H1 (cell line): ENCODE measurements around the gene CBLB. TPM values are rescaled to one million over a fixed set of nuclear protein-coding genes. Genes with fewer than 3 reads are reported as not detected.

Experiments used
- CTCF ChIA-PET: fragments of 300-600 bp; sonication (Branson Sonifier 250); formaldehyde crosslinking; loops from one replicate; lab custom pipeline; 2021; ENCODE audit not compliant: partially characterized antibody; lab: Charles Lee
- POLR2A ChIA-PET: fragments of 300-600 bp; sonication (Branson Sonifier 250); formaldehyde crosslinking; loops from one replicate; lab custom pipeline; 2021; ENCODE audit warnings: inconsistent platforms; ENCODE audit not compliant: partially characterized antibody; lab: Charles Lee
- DNase-seq, 2 experiments: peaks; one replicate each; pipeline versions ENCODE4 v3.0.0 to v3.0.0-alpha.2; 2010 to 2022; ENCODE audit warnings: low spot score in 2 of 2, low read depth in 1 of 2, mixed read lengths in 1 of 2
- FAIRE-seq: peaks from 2 replicates; lab custom pipeline; 2011; peaks lifted over from hg19 to GRCh38; lab: Jason Lieb, UNC
- H2AFZ ChIP-seq: 2 replicates; pipeline ENCODE4 v1.8.1; 2012; ENCODE audit warnings: low read length, inconsistent platforms
- H2AK5ac ChIP-seq: 2 replicates; pipeline ENCODE4 v1.6.1; 2013; ENCODE audit warnings: low read depth, low read length
- H2BK120ac ChIP-seq: replicated peaks from 2 replicates; pipeline ENCODE3; 2013; ENCODE audit warnings: low read depth, low read length, inconsistent platforms
- H2BK12ac ChIP-seq: 2 replicates; pipeline ENCODE4 v1.6.1; 2013; ENCODE audit warnings: low read depth, low read length
- H2BK15ac ChIP-seq: 2 replicates; pipeline ENCODE4 v1.6.1; 2013; ENCODE audit warnings: low read length
- H2BK20ac ChIP-seq: 2 replicates; pipeline ENCODE4 v1.6.1; 2013; ENCODE audit warnings: low read length
- H2BK5ac ChIP-seq: 2 replicates; pipeline ENCODE4 v1.6.1; 2013; ENCODE audit warnings: low read depth, low read length
- H3K14ac ChIP-seq: 2 replicates; pipeline ENCODE4 v1.6.1; 2013; ENCODE audit warnings: inconsistent platforms; ENCODE audit not compliant: insufficient read length
- H3K18ac ChIP-seq: 2 replicates; pipeline ENCODE4 v1.6.1; 2013; ENCODE audit warnings: low read length; ENCODE audit errors: extremely low read depth
- H3K23ac ChIP-seq: 2 replicates; pipeline ENCODE4 v1.6.1; 2013; ENCODE audit warnings: inconsistent platforms; ENCODE audit not compliant: insufficient read length
- H3K23me2 ChIP-seq: 2 replicates; pipeline ENCODE4 v1.6.1; 2013; ENCODE audit warnings: low read depth, low read length
- H3K27ac ChIP-seq: 2 replicates; pipeline ENCODE4 v1.6.1; 2011; ENCODE audit warnings: low read depth, low read length, inconsistent platforms
- H3K27me3 ChIP-seq, 4 experiments: replicated peaks in 1 of 4; 1 replicate in 1 of 4; 2 replicates in 3 of 4; pipeline versions ENCODE4 v1.6.1 to v1.8.1; 2011 to 2013; ENCODE audit warnings: low read length in 3 of 4, mild to moderate bottlenecking in 3 of 4, inconsistent platforms in 2 of 4, mixed read lengths in 2 of 4, moderate library complexity in 1 of 4; ENCODE audit not compliant: control insufficient read depth in 3 of 4, insufficient read depth in 3 of 4; ENCODE audit errors: extremely low read depth in 1 of 4
- H3K36me3 ChIP-seq, 4 experiments: 2 replicates each; pipeline versions ENCODE4 v1.6.1 to v1.8.1; 2011 to 2013; ENCODE audit warnings: mild to moderate bottlenecking in 4 of 4, low read length in 3 of 4, moderate library complexity in 2 of 4, control low read depth in 1 of 4, inconsistent platforms in 1 of 4; ENCODE audit not compliant: insufficient read depth in 4 of 4, control insufficient read depth in 2 of 4
- H3K4ac ChIP-seq: replicated peaks from 2 replicates; pipeline ENCODE3; 2013; ENCODE audit warnings: low read length, low read depth, mixed read lengths, inconsistent platforms; ENCODE audit not compliant: insufficient read length
- H3K4me1 ChIP-seq, 4 experiments: replicated peaks in 1 of 4; 1 replicate in 1 of 4; 2 replicates in 3 of 4; pipeline versions ENCODE4 v1.6.1 to v1.8.1; 2011 to 2013; ENCODE audit warnings: low read length in 3 of 4, inconsistent platforms in 2 of 4, mixed read lengths in 1 of 4; ENCODE audit not compliant: insufficient read depth in 4 of 4, control insufficient read depth in 3 of 4
- H3K4me2 ChIP-seq, 2 experiments: 2 replicates each; pipeline versions ENCODE4 v1.6.1 to v1.8.1; 2011 to 2013; ENCODE audit warnings: low read depth in 2 of 2, low read length in 2 of 2, control low read depth in 1 of 2, inconsistent platforms in 1 of 2, mild to moderate bottlenecking in 1 of 2; ENCODE audit not compliant: insufficient read depth in 1 of 2
- H3K4me3 ChIP-seq, 4 experiments: fragments of 200-600, 300-600 bp in 1 of 4; sonication (generic), shearing (Covaris generic), sonication (Bioruptor Twin) in 1 of 4; 2 replicates each; pipeline versions ENCODE4 v1.5.1 to v1.8.1; 2011 to 2016; ENCODE audit warnings: low read length in 4 of 4, low read depth in 3 of 4, control low read depth in 2 of 4, inconsistent platforms in 2 of 4, mild to moderate bottlenecking in 2 of 4, mixed read lengths in 1 of 4, moderate library complexity in 1 of 4; ENCODE audit not compliant: insufficient read depth in 2 of 4; ENCODE audit errors: extremely low read depth in 1 of 4
- H3K56ac ChIP-seq: replicated peaks from 2 replicates; pipeline ENCODE3; 2013; ENCODE audit warnings: low read depth, mild to moderate bottlenecking, mixed read lengths, low read length, inconsistent platforms; ENCODE audit not compliant: insufficient read length
- H3K79me1 ChIP-seq: 2 replicates; pipeline ENCODE4 v1.6.1; 2013; ENCODE audit warnings: low read depth, low read length, control low read depth
- H3K79me2 ChIP-seq, 2 experiments: 2 replicates each; pipeline versions ENCODE4 v1.6.1 to v1.8.1; 2012 to 2013; ENCODE audit warnings: low read length in 2 of 2, mild to moderate bottlenecking in 2 of 2, inconsistent platforms in 1 of 2; ENCODE audit not compliant: insufficient read depth in 2 of 2, control insufficient read depth in 1 of 2
- H3K9ac ChIP-seq, 4 experiments: replicated peaks in 1 of 4; 1 replicate in 1 of 4; 2 replicates in 3 of 4; pipeline versions ENCODE4 v1.6.1 to v1.8.1; 2011 to 2013; ENCODE audit warnings: low read depth in 3 of 4, low read length in 3 of 4, control low read depth in 2 of 4, mild to moderate bottlenecking in 2 of 4, moderate library complexity in 2 of 4, inconsistent platforms in 1 of 4; ENCODE audit errors: extremely low read depth in 1 of 4
- H3K9me3 ChIP-seq, 2 experiments: 2 replicates each; pipeline versions ENCODE4 v1.6.1 to v1.8.1; 2012 to 2013; ENCODE audit warnings: mild to moderate bottlenecking in 2 of 2, moderate library complexity in 2 of 2, control low read depth in 1 of 2, inconsistent platforms in 1 of 2, low read depth in 1 of 2, low read length in 1 of 2, mixed read lengths in 1 of 2; ENCODE audit not compliant: insufficient read depth in 2 of 2
- H4K20me1 ChIP-seq, 2 experiments: replicated peaks in 1 of 2; 2 replicates each; pipeline versions ENCODE3 to v1.8.1; 2011 to 2013; ENCODE audit warnings: inconsistent platforms in 2 of 2, low read length in 2 of 2, mild to moderate bottlenecking in 1 of 2; ENCODE audit not compliant: insufficient read depth in 2 of 2, control insufficient read depth in 1 of 2
- H4K5ac ChIP-seq: 2 replicates; pipeline ENCODE4 v1.6.1; 2013; ENCODE audit warnings: low read length, low read depth, mixed read lengths, inconsistent platforms; ENCODE audit not compliant: insufficient read length
- H4K8ac ChIP-seq: 2 replicates; pipeline ENCODE4 v1.8.0; 2013; ENCODE audit warnings: mild to moderate bottlenecking, moderate library complexity, low read length, inconsistent platforms; ENCODE audit not compliant: insufficient read depth; ENCODE audit errors: extremely low read depth
- H4K91ac ChIP-seq: replicated peaks from 2 replicates; pipeline ENCODE3; 2013; ENCODE audit warnings: low read length, mixed read lengths, inconsistent platforms; ENCODE audit not compliant: insufficient read length
- BACH1 ChIP-seq: IDR thresholded peaks from 2 replicates; pipeline ENCODE4 v1.6.1; 2012; ENCODE audit warnings: low read length, improper control_type of control experiment
- EZH2 ChIP-seq: fragments of 200-600 bp; sonication (generic); IDR thresholded peaks from 2 replicates; pipeline ENCODE4 v1.7.1; 2012; ENCODE audit warnings: low read depth, mild to moderate bottlenecking, moderate library complexity, low read length, inconsistent platforms; ENCODE audit not compliant: severe bottlenecking
- GTF2F1 ChIP-seq: IDR thresholded peaks from 2 replicates; pipeline ENCODE4 v1.6.1; 2012; ENCODE audit warnings: low read depth, low read length, improper control_type of control experiment, borderline replicate concordance
- HDAC6 ChIP-seq: IDR thresholded peaks from one replicate; pipeline ENCODE4 v1.7.1; 2012; ENCODE audit warnings: low read depth, mild to moderate bottlenecking, inconsistent platforms, low read length, moderate library complexity
- JUN ChIP-seq: IDR thresholded peaks from 2 replicates; pipeline ENCODE4 v1.6.1; 2011; ENCODE audit warnings: low read depth, mild to moderate bottlenecking, improper control_type of control experiment, low read length
- KDM1A ChIP-seq: fragments of 200-600, 300-600 bp; sonication (generic); IDR thresholded peaks from 2 replicates; pipeline ENCODE4 v1.7.1; 2016; ENCODE audit warnings: mild to moderate bottlenecking, low read length, borderline replicate concordance
- RAD21 ChIP-seq, 2 experiments: IDR thresholded peaks in 1 of 2; conservative IDR thresholded peaks in 1 of 2; 2 replicates each; pipeline ENCODE4 v1.6.1; 2011; ENCODE audit warnings: low read depth in 2 of 2, low read length in 2 of 2, improper control_type of control experiment in 1 of 2, inconsistent platforms in 1 of 2, mild to moderate bottlenecking in 1 of 2, moderate library complexity in 1 of 2
- SUZ12 ChIP-seq: fragments of 200-600 bp; sonication (generic); IDR thresholded peaks from 2 replicates; pipeline ENCODE4 v1.6.1; 2012; ENCODE audit warnings: mild to moderate bottlenecking, inconsistent platforms, low read length, moderate library complexity, mixed read lengths
- TAF1 ChIP-seq: IDR thresholded peaks from 2 replicates; pipeline ENCODE4 v1.6.1; 2011; ENCODE audit warnings: mild to moderate bottlenecking, low read depth, low read length
- TCF12 ChIP-seq: IDR thresholded peaks from 2 replicates; pipeline ENCODE4 v1.6.1; 2011; ENCODE audit warnings: low read depth, mild to moderate bottlenecking, low read length
- USF2 ChIP-seq: IDR thresholded peaks from 2 replicates; pipeline ENCODE4 v1.6.1; 2011; ENCODE audit warnings: low read length, improper control_type of control experiment
- WGBS, 2 experiments: shearing (Covaris generic) in 1 of 2; methylation state at CpG; one replicate each; pipeline versions ENCODE4 v1.1.6 to v1.1.7; 2013 to 2015; ENCODE audit warnings: low lambda C conversion rate in 2 of 2, mixed read lengths in 2 of 2, inconsistent platforms in 1 of 2, low coverage in 1 of 2, missing lambda C conversion rate in 1 of 2; ENCODE audit not compliant: insufficient replicate concordance in 2 of 2, insufficient coverage in 1 of 2, insufficient read length in 1 of 2; ENCODE audit errors: extremely low coverage in 1 of 2, missing lambda C conversion rate in 1 of 2; 5-methylcytosine and 5-hydroxymethylcytosine counted together
- polyA plus RNA-seq, 7 experiments: library from polyadenylated mRNA; depleted of rRNA in 3 of 7; stranded (reverse) in 5 of 7; unstranded in 2 of 7; fragments of >200 nt in 5 of 7; fragments of 200-250 nt in 2 of 7; gene quantifications; 1 replicate in 5 of 7; 2 replicates in 1 of 7; 4 replicates in 1 of 7; pipeline versions ENCODE4 v1.2.1 to v1.2.3, GENCODE V29; 2011 to 2013; ENCODE audit warnings: missing spikeins in 2 of 7, mixed read lengths in 2 of 7
- total RNA-seq: library from RNA; stranded (reverse); fragmentation: NEBNext Ultra II Directional; extraction: Animal tissue kit (Norgen Biotek cat#: 25700); gene quantifications from 2 replicates; pipeline ENCODE4 v1.2.1, GENCODE V29; 2021
- TF ChIP-seq, protein P1 (sequence below): IDR thresholded peaks from 2 replicates; pipeline ENCODE4 v1.6.1; 2011; ENCODE audit warnings: low read depth, mild to moderate bottlenecking, low read length; ENCODE audit not compliant: insufficient read depth

CBLB gene
- total and polyA plus RNA-seq, 2 of the 8 experiments (the other 6 are each of a cell fraction or from before 2014, with no cell fraction given) = 14.5 to 26.0 TPM

DNA sequence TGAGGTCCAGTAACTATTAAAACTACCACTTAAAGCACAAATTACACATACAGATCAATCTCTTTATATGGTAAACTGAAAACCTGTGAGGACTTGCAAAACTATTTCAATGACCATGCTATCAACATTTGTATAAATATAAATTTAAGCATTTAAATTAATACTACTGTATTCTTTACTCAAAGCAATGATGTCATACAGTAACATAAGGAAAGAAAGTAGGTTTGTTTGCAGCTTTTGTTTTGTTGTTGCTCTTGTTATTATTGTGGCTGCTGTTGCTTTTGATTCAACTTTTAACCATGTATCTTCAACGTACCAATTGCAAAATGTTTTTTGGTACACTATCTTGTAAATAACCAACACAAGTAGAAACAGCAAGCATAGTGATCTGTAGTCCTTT, 22.0 kb downstream of the CBLB start:
- H3K23ac ChIP-seq = no peak overlapping the region
- H2AFZ ChIP-seq = no peak overlapping the region
- H3K14ac ChIP-seq = no peak overlapping the region
- no peak overlapping the region for H2BK20ac ChIP-seq
- H2BK15ac ChIP-seq = no peak overlapping the region
- no peaks in the 10 kb centered on the region for H3K9me3 ChIP-seq
- H2AK5ac ChIP-seq = no peak overlapping the region
- H2BK120ac ChIP-seq = no peak overlapping the region
- no peak overlapping the region for H4K5ac ChIP-seq
- H3K4me1 ChIP-seq = no peaks in the 10 kb centered on the region; a peak in 1 of 7 replicates
- no peak overlapping the region for H3K9ac ChIP-seq
- no peak overlapping the region for H3K4me3 ChIP-seq
- DNase-seq (no peak), FAIRE-seq (no peak)
- H3K4me2 ChIP-seq = no peak overlapping the region
- no peak overlapping the region for H3K4ac ChIP-seq
- peaks cover 0 to 5% (median 0%) of the 10 kb centered on the region in 4 experiments; a peak in 2 of 8 replicates for H3K36me3 ChIP-seq
- H3K56ac ChIP-seq = no peak overlapping the region
- H3K23me2 ChIP-seq = no peaks in the 10 kb centered on the region; the same call in 1 of the 2 replicates
- H4K91ac ChIP-seq = no peak overlapping the region
- ChIA-PET POLR2A (no interaction called here), CTCF (interaction anchor here (0.7 kb wide), 1 partner anchor 515 kb away, joined by 3 read pairs; no protein-coding TSS in a partner anchor)
- H3K27me3 ChIP-seq = no peaks in the 10 kb centered on the region
- no peak overlapping the region for H3K18ac ChIP-seq
- H3K27ac ChIP-seq = no peak overlapping the region
- no peaks in the 10 kb centered on the region for H4K20me1 ChIP-seq
- no peak overlapping the region for H2BK12ac ChIP-seq
- 84% methylated on average over 1 of the region's 1 CpG; no CpG with 5 or more reads in 1 of the 2 experiments for WGBS, 2 experiments
- no peaks in the 10 kb centered on the region; the same call in 1 of the 2 replicates for H3K79me1 ChIP-seq
- no peak overlapping the region for H4K8ac ChIP-seq
- no peaks in the 10 kb centered on the region for H3K79me2 ChIP-seq
- no peak overlapping the region for H2BK5ac ChIP-seq
- no peak for TF ChIP-seq SUZ12
- no peak for TF ChIP-seq RAD21 (IDR thresholded peaks at IDR 0.05 in 1 of 2, conservative IDR thresholded peaks at IDR 0.05 in 1 of 2; ENCODE audit: low read depth in 2 of 2, low read length in 2 of 2)
- TF ChIP-seq KDM1A = no peak
- no peak for TF ChIP-seq USF2
- no peak for TF ChIP-seq TCF12
- TF ChIP-seq GTF2F1 = no peak
- no peak for TF ChIP-seq HDAC6
- no peak for TF ChIP-seq TAF1
- TF ChIP-seq BACH1 = no peak
- TF ChIP-seq EZH2 = no peak
- TF ChIP-seq, protein P1, sequence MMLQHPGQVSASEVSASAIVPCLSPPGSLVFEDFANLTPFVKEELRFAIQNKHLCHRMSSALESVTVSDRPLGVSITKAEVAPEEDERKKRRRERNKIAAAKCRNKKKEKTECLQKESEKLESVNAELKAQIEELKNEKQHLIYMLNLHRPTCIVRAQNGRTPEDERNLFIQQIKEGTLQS = no peak
- TF ChIP-seq JUN = no peak
